Measurements from ENCODE around the gene EN2. TPM values are rescaled to one million over a fixed set of nuclear protein-coding genes. Genes with fewer than 3 reads are reported as not detected.

The EN2 gene
- total RNA-seq, 1 experiment from 2014 or later = not detected

DNA sequence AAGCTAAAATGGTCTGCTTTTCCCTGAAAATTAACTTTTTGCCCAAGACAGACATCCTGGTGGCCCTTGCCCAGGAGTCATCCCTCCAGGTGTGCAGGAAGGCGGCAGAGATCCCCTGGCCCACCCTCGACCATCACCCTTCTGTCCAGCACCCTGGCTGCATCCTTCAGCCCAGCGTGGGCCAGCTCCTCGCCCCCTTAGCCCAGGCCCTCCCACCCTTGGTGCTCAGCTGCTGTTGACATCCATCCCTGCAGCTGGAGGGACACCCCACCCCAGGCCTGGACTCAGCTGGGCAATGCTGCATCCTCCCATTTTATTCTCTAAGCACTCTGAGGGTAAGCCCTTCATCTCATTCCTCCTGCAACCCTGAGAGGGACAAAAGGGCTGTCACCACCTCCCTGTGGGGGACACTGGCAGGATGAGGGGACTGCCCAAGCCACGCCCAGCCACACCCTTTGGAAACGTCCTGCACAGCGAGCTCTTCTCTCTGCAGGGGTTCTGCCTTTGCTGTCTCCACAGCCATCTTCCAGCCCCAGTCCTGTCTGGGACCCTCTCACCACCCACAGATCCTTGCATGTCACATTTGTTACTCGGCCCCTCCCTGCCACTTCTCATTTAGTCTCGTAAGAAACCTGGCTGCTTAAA lies 30.7 kb downstream of the EN2 start:
- ChIA-PET CTCF (interaction anchor here (0.6 kb wide), 1 partner anchor 40 kb away, joined by 9 read pairs; no protein-coding TSS in a partner anchor), POLR2A (ENCODE audit: low non-redundant PET) (no interaction called here)
- Histone ChIP-seq H3K4me1 (ENCODE audit: insufficient read depth, low read length, poor library complexity, severe bottlenecking) (no peaks in the 10 kb centered on the region), H3K36me3 (ENCODE audit: insufficient read depth, low read length, poor library complexity, severe bottlenecking) (no peaks in the 10 kb centered on the region), H3K27me3 (replicated peaks; ENCODE audit: insufficient read depth, low read depth, low read length, poor library complexity) (peaks cover 6% of the 10 kb centered on the region), H3K27ac (ENCODE audit: low read depth, low read length, poor library complexity, severe bottlenecking) (no peak overlapping the region), H3K4me3 (ENCODE audit: low read depth, low read length, poor library complexity, severe bottlenecking) (no peak overlapping the region), H3K9me3 (ENCODE audit: low read depth, low read length, poor library complexity, severe bottlenecking) (no peaks in the 10 kb centered on the region)
- no peak for DNase-seq (ENCODE audit: low spot score)
- intact Hi-C loops (cut with micrococcal nuclease; ENCODE audit: unreplicated experiment) = no loop called here
- no TSS peak for BruUV-seq (replicated peaks)
- TF ChIP-seq, protein P1, sequence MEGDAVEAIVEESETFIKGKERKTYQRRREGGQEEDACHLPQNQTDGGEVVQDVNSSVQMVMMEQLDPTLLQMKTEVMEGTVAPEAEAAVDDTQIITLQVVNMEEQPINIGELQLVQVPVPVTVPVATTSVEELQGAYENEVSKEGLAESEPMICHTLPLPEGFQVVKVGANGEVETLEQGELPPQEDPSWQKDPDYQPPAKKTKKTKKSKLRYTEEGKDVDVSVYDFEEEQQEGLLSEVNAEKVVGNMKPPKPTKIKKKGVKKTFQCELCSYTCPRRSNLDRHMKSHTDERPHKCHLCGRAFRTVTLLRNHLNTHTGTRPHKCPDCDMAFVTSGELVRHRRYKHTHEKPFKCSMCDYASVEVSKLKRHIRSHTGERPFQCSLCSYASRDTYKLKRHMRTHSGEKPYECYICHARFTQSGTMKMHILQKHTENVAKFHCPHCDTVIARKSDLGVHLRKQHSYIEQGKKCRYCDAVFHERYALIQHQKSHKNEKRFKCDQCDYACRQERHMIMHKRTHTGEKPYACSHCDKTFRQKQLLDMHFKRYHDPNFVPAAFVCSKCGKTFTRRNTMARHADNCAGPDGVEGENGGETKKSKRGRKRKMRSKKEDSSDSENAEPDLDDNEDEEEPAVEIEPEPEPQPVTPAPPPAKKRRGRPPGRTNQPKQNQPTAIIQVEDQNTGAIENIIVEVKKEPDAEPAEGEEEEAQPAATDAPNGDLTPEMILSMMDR (conservative IDR thresholded peaks at IDR 0.05; ENCODE audit: low read depth, low read length) = no peak
- no peak for TF ChIP-seq EZH2 (IDR thresholded peaks at IDR 0.05; ENCODE audit: borderline replicate concordance, low read depth, low read length, poor library complexity, severe bottlenecking)

DNA sequence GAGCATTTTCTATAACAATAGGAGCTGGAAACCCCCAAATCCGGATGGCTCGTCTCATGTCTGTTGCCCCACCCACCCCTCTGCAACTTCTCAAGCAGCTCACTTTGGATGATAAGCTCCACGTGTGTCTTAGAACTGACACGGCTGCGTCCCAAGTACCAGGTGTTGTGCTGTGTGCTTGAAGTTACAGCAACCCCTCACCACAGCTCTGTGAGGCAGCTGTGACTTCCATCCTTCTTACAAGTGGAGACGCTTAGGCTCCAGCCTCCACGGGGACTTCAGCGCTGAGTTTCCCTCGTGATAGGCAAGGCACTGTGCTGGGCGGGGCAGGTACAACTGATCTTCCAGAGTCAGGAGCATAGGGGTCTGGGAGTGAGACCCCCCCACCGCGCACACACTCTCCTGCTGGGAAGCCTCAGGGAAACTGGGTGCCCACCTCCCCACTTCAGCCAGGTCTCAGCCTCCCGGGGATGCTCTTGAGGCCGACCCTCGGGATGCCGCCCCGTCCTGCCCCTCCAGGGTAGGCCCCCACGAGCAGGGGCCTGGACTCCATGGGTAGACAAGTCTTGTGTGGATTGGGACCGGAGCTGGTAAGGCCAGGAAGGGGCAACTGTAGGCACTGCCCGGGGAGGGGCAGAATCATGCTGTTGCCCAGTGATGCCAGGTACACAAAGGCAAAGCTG lies 31.4 kb downstream of the EN2 start:
- TF ChIP-seq EZH2 (IDR thresholded peaks at IDR 0.05; ENCODE audit: borderline replicate concordance, low read depth, low read length, poor library complexity, severe bottlenecking) = no peak
- TF ChIP-seq, protein P1 (conservative IDR thresholded peaks at IDR 0.05; ENCODE audit: low read depth, low read length) = no peak
- BruUV-seq (replicated peaks) = no TSS peak
- ChIA-PET CTCF (interaction anchor here (0.6 kb wide), 1 partner anchor 39 kb away, joined by 9 read pairs; no protein-coding TSS in a partner anchor), POLR2A (ENCODE audit: low non-redundant PET) (no interaction called here)
- DNase-seq (ENCODE audit: low spot score) = no peak
- intact Hi-C loops (cut with micrococcal nuclease; ENCODE audit: unreplicated experiment) = no loop called here
- Histone ChIP-seq H3K36me3 (ENCODE audit: insufficient read depth, low read length, poor library complexity, severe bottlenecking) (no peaks in the 10 kb centered on the region), H3K4me1 (ENCODE audit: insufficient read depth, low read length, poor library complexity, severe bottlenecking) (no peaks in the 10 kb centered on the region), H3K27ac (ENCODE audit: low read depth, low read length, poor library complexity, severe bottlenecking) (no peak overlapping the region), H3K9me3 (ENCODE audit: low read depth, low read length, poor library complexity, severe bottlenecking) (no peaks in the 10 kb centered on the region), H3K27me3 (replicated peaks; ENCODE audit: insufficient read depth, low read depth, low read length, poor library complexity) (peaks cover 6% of the 10 kb centered on the region), H3K4me3 (ENCODE audit: low read depth, low read length, poor library complexity, severe bottlenecking) (no peak overlapping the region)

DNA sequence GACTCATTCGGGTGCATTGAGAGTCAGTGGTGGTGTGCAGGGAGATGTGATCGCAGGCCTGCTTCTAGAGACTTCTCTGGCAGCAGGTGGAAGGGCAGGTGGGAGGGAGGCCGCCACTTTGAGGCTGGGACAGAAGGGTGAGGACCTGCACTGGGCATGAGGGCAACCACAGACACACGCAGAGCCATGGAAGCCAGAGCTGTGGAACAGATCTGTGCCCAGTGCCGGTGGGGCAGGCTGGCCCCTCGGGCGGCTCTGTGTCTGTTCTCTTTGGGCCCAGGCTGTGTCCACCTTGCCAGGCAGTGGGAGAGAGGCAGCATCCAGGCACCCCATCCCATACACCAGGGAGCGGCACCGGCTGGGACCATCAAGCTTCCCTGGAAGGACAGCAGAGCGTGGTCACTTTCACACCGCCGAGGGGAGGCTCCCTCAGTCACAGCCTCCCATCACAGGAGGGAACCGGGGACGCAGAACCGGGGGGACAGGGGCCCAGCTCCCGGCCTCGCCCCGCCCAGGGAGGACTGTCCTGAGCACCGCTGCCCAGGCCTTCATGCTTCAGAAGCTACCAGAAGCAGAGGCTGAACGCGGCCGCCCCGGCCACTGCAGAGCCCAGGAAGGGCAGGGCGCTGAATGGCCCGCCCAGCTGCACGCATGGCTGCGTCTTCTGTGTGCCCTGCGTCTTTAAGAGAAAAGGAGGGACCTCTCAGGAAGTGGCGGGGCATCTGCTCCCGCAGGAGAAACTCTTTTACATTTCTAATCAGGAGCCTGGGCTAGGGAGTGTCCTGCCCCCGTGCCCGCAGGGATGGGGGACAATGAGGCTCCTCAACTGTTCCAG lies 32.1 kb downstream of the EN2 start:
- H3K4me1 ChIP-seq (ENCODE audit: insufficient read depth, low read length, poor library complexity, severe bottlenecking) = no peaks in the 10 kb centered on the region
- H3K27ac ChIP-seq (ENCODE audit: low read depth, low read length, poor library complexity, severe bottlenecking) = no peak overlapping the region
- intact Hi-C loops (cut with micrococcal nuclease; ENCODE audit: unreplicated experiment) = no loop called here
- no peaks in the 10 kb centered on the region for H3K9me3 ChIP-seq (ENCODE audit: low read depth, low read length, poor library complexity, severe bottlenecking)
- H3K4me3 ChIP-seq (ENCODE audit: low read depth, low read length, poor library complexity, severe bottlenecking) = no peak overlapping the region
- BruUV-seq (replicated peaks) = no TSS peak
- CTCF ChIA-PET = no interaction called here
- no peak for DNase-seq (ENCODE audit: low spot score)
- TF ChIP-seq, protein P1 (conservative IDR thresholded peaks at IDR 0.05; ENCODE audit: low read depth, low read length) = no peak
- no peak for TF ChIP-seq EZH2 (IDR thresholded peaks at IDR 0.05; ENCODE audit: borderline replicate concordance, low read depth, low read length, poor library complexity, severe bottlenecking)
- POLR2A ChIA-PET (ENCODE audit: low non-redundant PET) = no interaction called here
- peaks cover 6% of the 10 kb centered on the region for H3K27me3 ChIP-seq (replicated peaks; ENCODE audit: insufficient read depth, low read depth, low read length, poor library complexity)
- H3K36me3 ChIP-seq (ENCODE audit: insufficient read depth, low read length, poor library complexity, severe bottlenecking) = no peaks in the 10 kb centered on the region
